ENCODE results near the gene MARCHF4.
A peak's percentile ranks its signal among the peaks of the same experiment; 100 is the strongest.

Gene MARCHF4

GRCh38 chr2:216348756-216349308 lies 23.5 kb downstream of the MARCHF4 start:
- no peak for DNase-seq

DNA sequence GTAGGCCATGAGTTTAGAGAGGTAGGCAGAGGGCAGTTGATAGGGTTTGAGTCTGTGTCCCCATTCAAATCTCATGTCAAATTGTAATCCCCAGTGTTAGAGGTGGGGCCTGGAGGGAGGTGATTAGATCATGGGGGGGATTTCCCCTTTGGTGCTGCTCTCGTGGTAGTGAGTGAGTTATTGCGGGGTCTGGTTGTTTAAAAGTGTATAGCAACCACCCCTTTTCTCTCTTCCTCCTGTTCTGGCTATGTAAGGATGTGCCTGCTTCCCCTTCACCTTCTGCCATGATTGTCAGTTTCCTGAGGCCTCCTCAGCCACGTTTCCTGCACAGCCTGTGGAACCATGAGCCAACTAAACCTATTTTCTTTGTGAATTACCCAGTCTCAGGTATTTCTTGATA lies 25.5 kb downstream of the MARCHF4 start:
- no peak for DNase-seq

DNA sequence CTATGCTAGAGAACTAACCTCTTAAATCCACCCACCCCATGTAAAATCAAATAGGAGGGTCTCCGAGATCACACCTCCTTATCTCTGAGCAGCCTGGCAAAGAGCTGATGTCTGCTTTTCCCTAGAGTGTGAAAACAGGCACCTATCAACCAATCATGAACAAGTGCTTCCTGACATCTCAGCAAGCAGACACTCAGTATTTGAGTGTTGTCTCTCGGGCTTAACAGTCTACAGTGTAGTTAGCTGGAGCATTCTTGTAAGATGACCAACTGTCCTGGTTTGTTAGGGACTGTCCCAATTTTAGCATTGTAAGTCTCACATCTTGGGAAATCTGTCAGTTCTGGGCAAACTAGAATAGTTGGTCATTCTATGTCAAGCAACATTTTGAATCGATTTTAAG lies 26.4 kb downstream of the MARCHF4 start:
- DNase-seq: no peak

- DNase-seq: no peak
Measured at GRCh38 chr2:216344950-216345300, 27.4 kb downstream of the MARCHF4 start.

DNA sequence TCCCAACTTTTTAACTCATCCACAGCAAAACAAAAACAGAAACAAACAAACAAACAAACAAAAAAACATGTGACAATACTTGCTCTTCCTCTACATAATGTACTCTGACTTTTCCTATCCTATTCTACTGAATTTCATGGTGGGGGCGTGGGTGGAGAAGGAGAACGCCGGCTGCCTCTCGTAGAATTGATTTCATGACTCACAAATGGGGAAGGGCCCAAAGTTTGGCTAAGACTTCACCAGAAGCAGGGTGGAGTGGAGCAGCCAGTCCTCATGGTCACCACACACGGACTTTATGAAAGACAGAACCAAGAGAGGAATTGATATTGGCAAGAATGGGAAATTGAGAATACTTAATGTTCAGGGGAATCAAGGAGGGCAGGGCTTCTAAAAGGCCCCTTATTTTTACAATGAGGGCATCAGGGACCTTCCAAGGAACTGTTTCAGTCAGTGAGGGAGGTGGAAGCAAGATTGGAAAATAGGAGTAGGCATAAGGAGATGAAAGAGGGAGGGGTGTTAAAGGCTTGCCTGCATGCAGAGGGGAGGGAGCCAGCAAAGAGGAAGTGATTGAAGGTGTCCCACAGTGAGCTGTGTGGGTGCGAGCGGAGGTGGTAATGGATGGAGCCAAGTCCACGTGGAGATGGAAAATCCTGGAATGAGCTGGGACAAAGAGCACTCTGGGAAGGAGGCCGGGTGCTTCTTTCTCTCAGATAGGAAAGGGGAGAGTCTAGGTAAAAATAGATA lies 27.9 kb downstream of the MARCHF4 start:
- DNase-seq: no peak

- no peak for DNase-seq
Measured at GRCh38 chr2:216343221-216343980, 28.9 kb downstream of the MARCHF4 start.

- no peak for DNase-seq
Measured at GRCh38 chr2:216341121-216341520, 31.2 kb downstream of the MARCHF4 start.

DNA sequence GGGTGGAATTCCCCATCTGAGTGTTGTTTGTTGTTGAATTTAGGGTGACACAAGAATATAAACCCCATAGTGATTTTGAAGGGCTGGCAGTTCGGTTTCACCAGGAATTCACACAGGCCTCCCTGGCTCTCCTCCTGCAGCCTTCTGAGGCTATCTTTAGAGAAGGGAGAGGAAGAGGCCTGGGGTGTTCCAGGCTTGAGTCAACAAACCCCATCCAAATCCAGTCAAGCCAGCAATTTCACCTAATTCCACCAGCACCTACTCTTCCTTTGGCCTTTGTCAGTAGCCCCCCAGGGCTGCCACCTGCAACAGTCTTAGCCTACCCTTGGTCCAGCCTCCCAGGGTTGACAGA lies 32.0 kb downstream of the MARCHF4 start:
- DNase-seq: no peak

DNA sequence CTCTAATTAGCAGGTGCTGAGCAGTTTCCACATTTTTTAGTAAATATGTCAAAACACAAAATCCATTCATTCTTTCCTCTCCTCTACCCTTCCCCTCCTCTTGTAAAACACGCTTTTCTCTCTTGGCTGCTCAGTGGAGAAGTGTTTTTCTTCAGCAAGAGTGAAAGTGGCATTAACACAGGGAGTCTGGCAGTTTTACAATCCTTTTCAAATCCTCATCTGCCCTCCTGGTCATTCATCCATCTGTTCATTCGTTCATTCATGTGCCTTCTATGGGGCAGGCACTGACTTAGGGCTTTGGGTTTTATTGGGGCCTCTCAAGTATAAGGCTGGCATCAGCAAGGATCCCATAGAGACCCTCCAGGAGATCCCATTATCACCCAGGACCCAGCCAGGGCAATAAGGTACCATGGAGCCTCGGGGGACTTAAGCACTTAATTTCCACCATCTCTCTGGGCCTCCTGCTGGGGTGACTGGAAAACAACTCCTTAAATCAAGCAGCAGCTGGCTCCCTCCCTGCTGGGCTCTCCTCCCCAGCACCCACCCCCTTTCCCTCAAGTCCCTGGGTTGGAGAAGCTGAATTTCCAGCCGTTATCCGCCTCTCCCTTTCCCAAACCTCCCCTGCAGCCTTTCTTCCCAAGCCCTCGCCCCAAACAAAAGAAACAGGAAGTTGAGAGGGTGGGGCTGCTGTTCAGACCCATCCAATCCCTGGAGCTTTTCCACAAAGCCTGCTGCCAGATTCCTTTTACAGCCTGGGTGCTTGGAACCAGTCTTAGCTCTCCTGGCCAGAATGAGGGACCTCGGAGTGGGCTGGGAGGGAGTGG lies 32.6 kb downstream of the MARCHF4 start:
- DNase-seq: peak; percentile 57

- DNase-seq: no peak
Measured at GRCh38 chr2:216335252-216335651, 37.0 kb downstream of the MARCHF4 start.

- DNase-seq: no peak
Measured at GRCh38 chr2:216328347-216328746, 43.9 kb downstream of the MARCHF4 start.

GRCh38 chr2:216327447-216327935 lies 44.8 kb downstream of the MARCHF4 start:
- peak; percentile 67 for DNase-seq

Data from NCI-H774 (cell line).